ENCODE measurements around the gene RNF207.

- TF ChIP-seq CTCF (conservative IDR thresholded peaks at IDR 0.05 in 1 of 2, IDR thresholded peaks at IDR 0.05 in 1 of 2; ENCODE audit: low read depth in 1 of 2, low read length in 2 of 2) (no peak), EZH2 (IDR thresholded peaks at IDR 0.05; ENCODE audit: low read length, missing control alignments) (peak; percentile 68)
Observed at GRCh38 chr1:6244401-6245049, 38.6 kb downstream of the RNF207 start.
